PC-3 (cell line): ENCODE measurements around the gene USHBP1. TPM values are rescaled to one million over a fixed set of nuclear protein-coding genes. Genes with fewer than 3 reads are reported as not detected.

Experiments used
- ATAC-seq: fragments of 200-7000 bp; cut with Tn5 transposase; 2 replicates; pipeline ENCODE4 v1.9.1; 2020; ENCODE audit warnings: mild to moderate bottlenecking, moderate library complexity
- BruUV-seq: library from RNA; stranded (reverse); fragments of 400-500 nt; replicated peaks from 2 replicates; lab custom pipeline; 2021; lab: Mats Ljungman, UMichigan
- CTCF ChIA-PET: fragments of 300-600 bp; sonication (Branson Sonifier 250); formaldehyde crosslinking; loops from one replicate; lab custom pipeline; 2022; ENCODE audit warnings: antibody characterized with exemption; lab: Charles Lee
- POLR2A ChIA-PET: fragments of 300-600 bp; sonication (Branson Sonifier 250); formaldehyde crosslinking; loops from one replicate; lab custom pipeline; 2022; ENCODE audit warnings: antibody characterized with exemption; ENCODE audit not compliant: unreplicated experiment; lab: Charles Lee
- DNase-seq: peaks from one replicate; pipeline ENCODE4 v3.0.0-alpha.2; 2015
- H2AFZ ChIP-seq: fragments of 300-600 bp; sonication (generic); 2 replicates; pipeline ENCODE4 v1.6.0; 2016; ENCODE audit warnings: antibody characterized with exemption, low read length
- H3F3A ChIP-seq: fragments of 300-600 bp; sonication (generic); one replicate; pipeline ENCODE4 v1.6.0; 2017; ENCODE audit warnings: antibody characterized with exemption, low read length, control low read depth, mild to moderate bottlenecking; ENCODE audit not compliant: unreplicated experiment
- H3K27ac ChIP-seq: fragments of 300-600 bp; sonication (generic); 2 replicates; pipeline ENCODE4 v1.5.1; 2016; ENCODE audit warnings: mild to moderate bottlenecking, low read length
- H3K27me3 ChIP-seq: fragments of 300-600 bp; sonication (generic); 2 replicates; pipeline ENCODE4 v1.6.1; 2016; ENCODE audit warnings: low read length, mixed read lengths
- H3K36me3 ChIP-seq: fragments of 300-600 bp; sonication (generic); 2 replicates; pipeline ENCODE4 v1.6.1; 2016; ENCODE audit warnings: low read depth, mixed run types, low read length, mixed read lengths
- H3K4me1 ChIP-seq: fragments of 300-600 bp; sonication (generic); 2 replicates; pipeline ENCODE4 v1.5.1; 2016; ENCODE audit warnings: low read length; ENCODE audit not compliant: insufficient read depth
- H3K4me2 ChIP-seq: fragments of 300-600 bp; sonication (generic); 2 replicates; pipeline ENCODE4 v1.6.0; 2016; ENCODE audit warnings: low read length
- H3K4me3 ChIP-seq: fragments of 300-600 bp; sonication (generic); 2 replicates; pipeline ENCODE4 v1.5.1; 2016; ENCODE audit warnings: mild to moderate bottlenecking, low read length, mixed read lengths
- H3K79me2 ChIP-seq: fragments of 300-600 bp; sonication (generic); 2 replicates; pipeline ENCODE4 v1.6.1; 2017; ENCODE audit warnings: low read length, mixed read lengths
- H3K9ac ChIP-seq: fragments of 300-600 bp; sonication (generic); 2 replicates; pipeline ENCODE4 v1.6.0; 2016; ENCODE audit warnings: mild to moderate bottlenecking, low read length
- H3K9me2 ChIP-seq: fragments of 300-600 bp; sonication (generic); replicated peaks from 2 replicates; pipeline ENCODE4 v1.6.1; 2016; ENCODE audit warnings: mixed run types, low read length, mixed read lengths
- H3K9me3 ChIP-seq: fragments of 300-600 bp; sonication (generic); 2 replicates; pipeline ENCODE4 v1.6.1; 2016; ENCODE audit warnings: low read length, mixed read lengths
- H4K20me1 ChIP-seq: fragments of 300-600 bp; sonication (generic); 2 replicates; pipeline ENCODE4 v1.6.1; 2016; ENCODE audit warnings: low read length, mixed read lengths
- EZH2 ChIP-seq: fragments of 300-600 bp; sonication (generic); IDR thresholded peaks from one replicate; pipeline ENCODE4 v1.6.1; 2017; ENCODE audit warnings: antibody characterized with exemption, mild to moderate bottlenecking, low read length; ENCODE audit not compliant: unreplicated experiment
- EZH2phosphoT487 ChIP-seq: fragments of 300-600 bp; sonication (generic); IDR thresholded peaks from 2 replicates; pipeline ENCODE4 v1.6.1; 2018; ENCODE audit warnings: mild to moderate bottlenecking, antibody characterized with exemption, low read length, borderline replicate concordance
- intact Hi-C: fragments of 100-400 bp; cut with micrococcal nuclease; formaldehyde crosslinking; loops from 2 replicates; pipeline ENCODE4 v1.9.0; 2023
- total RNA-seq: library from RNA; depleted of rRNA; stranded (reverse); fragments of >200 nt; gene quantifications from 2 replicates; pipeline ENCODE4 v1.2.3, GENCODE V29; 2014
- TF ChIP-seq, protein P1 (sequence below): fragments of 300-600 bp; sonication (generic); conservative IDR thresholded peaks from 2 replicates; pipeline ENCODE4 v1.5.1; 2017; ENCODE audit warnings: antibody characterized with exemption, low read depth, mild to moderate bottlenecking, low read length

The USHBP1 gene
- total RNA-seq, 1 experiment from 2014 or later: not detected

DNA sequence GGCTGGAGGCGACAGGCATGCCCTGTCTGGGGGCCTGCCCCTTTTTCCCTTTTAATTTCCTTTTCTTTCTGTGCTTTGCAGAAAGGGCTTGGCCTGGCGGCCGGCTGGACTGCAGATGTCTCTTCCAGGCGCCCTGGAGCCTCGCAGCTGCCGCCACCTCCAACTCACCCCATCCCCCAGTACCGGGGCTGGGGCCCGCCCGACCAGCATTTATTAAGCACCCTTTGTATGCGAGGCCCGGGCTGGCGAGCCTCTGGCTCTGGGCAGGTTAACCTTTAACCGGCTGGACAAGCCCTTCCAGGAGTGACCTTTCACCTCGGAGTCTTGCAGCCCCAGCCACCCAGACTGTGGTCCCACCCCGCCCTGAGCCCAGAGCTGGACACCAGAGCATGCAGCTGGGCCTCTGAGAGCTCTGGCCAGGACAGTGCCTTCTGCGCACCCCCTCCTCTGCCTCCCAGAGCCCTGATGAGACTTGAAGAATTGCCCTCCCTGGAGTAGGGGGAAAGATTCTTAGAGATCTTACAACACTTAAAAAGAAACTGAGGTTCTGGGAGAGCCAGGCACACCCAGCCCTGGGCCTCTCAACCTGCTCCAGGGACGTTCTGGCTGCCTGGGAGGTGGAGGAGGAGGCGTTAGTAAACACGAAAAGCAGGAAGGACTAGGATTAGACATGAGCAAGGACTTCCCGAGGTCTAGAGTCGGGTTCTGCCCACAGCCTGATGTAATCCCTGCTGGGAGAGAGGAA, 17.7 kb downstream of the USHBP1 start:
- peaks cover 30% of the 10 kb centered on the region for H3K4me1 ChIP-seq
- ChIA-PET POLR2A (no interaction called here), CTCF (no interaction called here)
- TF ChIP-seq EZH2phosphoT487: no peak
- H3K27me3 ChIP-seq: no peaks in the 10 kb centered on the region
- no peaks in the 10 kb centered on the region for H3K9me3 ChIP-seq
- H4K20me1 ChIP-seq: peaks cover 13% of the 10 kb centered on the region
- DNase-seq (no peak), ATAC-seq (no peak)
- 0 out of 2 replicates have a peak overlapping the region, but pooled peaks have one; percentile 58 for H3K9ac ChIP-seq
- no peaks in the 10 kb centered on the region for H3K9me2 ChIP-seq
- H3K79me2 ChIP-seq: peaks cover 34% of the 10 kb centered on the region
- peak overlapping the region; percentile 90 for H2AFZ ChIP-seq
- H3K36me3 ChIP-seq: no peaks in the 10 kb centered on the region
- no peak overlapping the region for H3K27ac ChIP-seq
- peak overlapping the region; percentile 69; the same call in 1 of the 2 replicates for H3K4me3 ChIP-seq
- BruUV-seq: no TSS peak
- no peaks in the 10 kb centered on the region for H3F3A ChIP-seq
- peak overlapping the region; percentile 92 for H3K4me2 ChIP-seq
- intact Hi-C loops: no loop called here

DNA sequence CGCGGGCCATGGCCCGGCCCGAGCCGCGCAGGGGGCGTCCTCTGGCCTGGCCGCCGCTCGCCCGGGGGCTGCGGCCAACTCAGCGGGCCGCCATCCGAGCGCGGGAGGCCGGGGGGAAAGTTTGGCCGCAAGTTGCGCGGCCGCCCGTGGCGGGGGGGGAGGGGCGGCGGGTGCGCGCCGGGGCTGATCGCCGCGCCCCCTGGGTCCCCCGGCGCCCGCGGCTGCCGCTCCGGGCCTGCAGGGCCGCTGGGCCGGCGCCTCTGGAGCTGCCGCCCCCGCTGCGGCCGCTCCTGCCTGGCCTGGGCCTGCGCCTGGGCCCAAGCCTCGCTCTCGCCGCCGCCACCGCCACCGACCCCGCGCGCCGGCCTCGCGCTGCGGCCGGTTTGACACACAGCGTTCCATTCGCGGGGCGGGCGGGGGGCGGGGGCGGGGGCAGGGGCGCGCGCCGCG, 19.0 kb downstream of the USHBP1 start, which contains the start of gene NR2F6:
Gene NR2F6 (minus strand): TSS at position 385 of the 450 bp plus-strand sequence. CDS start 699 bp downstream, outside the sequence.
- H3K4me2 ChIP-seq: peak within 1 kb of the TSS; percentile 95
- H3K79me2 ChIP-seq: peaks cover 47% of the 10 kb centered on the region
- peak within 1 kb of the TSS; percentile 70 for H3K9ac ChIP-seq
- DNase-seq (no peak), ATAC-seq (no peak)
- H3K9me3 ChIP-seq: no peaks in the 10 kb centered on the region
- no peak within 1 kb of the TSS; the same call in 1 of the 2 replicates for H3K27ac ChIP-seq
- no peaks in the 10 kb centered on the region for H3K36me3 ChIP-seq
- peak within 1 kb of the TSS; percentile 84 for H3K4me3 ChIP-seq
- peaks cover 30% of the 10 kb centered on the region for H3K4me1 ChIP-seq
- BruUV-seq: no TSS peak
- ChIA-PET CTCF (no interaction called here), POLR2A (no interaction called here)
- peak within 1 kb of the TSS; percentile 90 for H2AFZ ChIP-seq
- no peaks in the 10 kb centered on the region for H3F3A ChIP-seq
- intact Hi-C loops: no loop called here
- H3K27me3 ChIP-seq: no peaks in the 10 kb centered on the region
- H3K9me2 ChIP-seq: no peaks in the 10 kb centered on the region
- TF ChIP-seq, protein P1, sequence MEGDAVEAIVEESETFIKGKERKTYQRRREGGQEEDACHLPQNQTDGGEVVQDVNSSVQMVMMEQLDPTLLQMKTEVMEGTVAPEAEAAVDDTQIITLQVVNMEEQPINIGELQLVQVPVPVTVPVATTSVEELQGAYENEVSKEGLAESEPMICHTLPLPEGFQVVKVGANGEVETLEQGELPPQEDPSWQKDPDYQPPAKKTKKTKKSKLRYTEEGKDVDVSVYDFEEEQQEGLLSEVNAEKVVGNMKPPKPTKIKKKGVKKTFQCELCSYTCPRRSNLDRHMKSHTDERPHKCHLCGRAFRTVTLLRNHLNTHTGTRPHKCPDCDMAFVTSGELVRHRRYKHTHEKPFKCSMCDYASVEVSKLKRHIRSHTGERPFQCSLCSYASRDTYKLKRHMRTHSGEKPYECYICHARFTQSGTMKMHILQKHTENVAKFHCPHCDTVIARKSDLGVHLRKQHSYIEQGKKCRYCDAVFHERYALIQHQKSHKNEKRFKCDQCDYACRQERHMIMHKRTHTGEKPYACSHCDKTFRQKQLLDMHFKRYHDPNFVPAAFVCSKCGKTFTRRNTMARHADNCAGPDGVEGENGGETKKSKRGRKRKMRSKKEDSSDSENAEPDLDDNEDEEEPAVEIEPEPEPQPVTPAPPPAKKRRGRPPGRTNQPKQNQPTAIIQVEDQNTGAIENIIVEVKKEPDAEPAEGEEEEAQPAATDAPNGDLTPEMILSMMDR: no peak
- H4K20me1 ChIP-seq: peaks cover 13% of the 10 kb centered on the region

DNA sequence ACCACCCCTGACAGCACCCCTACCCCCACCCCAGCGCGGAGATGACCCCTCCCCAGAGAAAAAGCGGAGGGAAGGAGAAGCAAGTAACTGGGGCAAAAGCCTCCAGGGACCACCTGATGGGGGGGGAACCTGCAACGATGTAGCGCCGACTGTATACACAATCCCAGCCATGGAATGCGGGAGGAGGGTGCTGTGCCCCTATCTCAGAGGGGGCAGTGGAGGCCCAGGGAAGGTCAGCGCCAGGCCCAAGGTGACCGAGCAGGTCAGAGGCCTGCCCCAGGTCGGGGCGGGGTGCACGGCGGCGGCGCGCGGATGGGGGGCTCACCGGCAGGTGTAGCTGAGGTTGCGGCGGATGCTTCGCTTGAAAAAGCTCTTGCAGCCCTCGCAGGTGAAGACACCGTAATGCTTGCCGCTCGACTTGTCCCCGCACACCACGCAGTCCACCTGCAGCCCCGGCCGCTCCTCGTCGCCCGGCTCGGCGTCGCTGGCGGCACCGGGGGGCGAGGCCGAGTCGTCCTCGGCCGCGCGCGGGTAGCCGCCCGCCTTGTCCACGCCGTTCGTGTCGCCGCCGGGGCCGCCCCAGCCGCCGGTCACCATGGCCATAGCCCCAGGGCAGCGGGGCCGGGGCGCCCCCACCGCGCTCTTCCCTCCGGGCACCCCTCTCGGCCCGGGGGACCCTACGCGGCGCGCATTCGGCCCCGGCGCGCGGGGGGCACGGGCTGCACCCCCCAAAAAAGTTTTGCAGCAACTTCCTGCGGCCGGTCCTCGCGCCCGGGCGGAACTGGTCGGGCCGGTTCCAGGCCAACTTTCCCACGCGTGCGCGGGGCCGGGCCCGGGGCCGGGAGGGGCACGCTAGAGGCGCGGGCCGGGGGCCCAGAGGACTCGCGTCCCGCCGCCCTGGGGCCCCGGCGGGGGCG, 19.7 kb downstream of the USHBP1 start:
- Histone ChIP-seq H3K27me3 (no peaks in the 10 kb centered on the region), H2AFZ (peak overlapping the region; percentile 67), H3K36me3 (no peaks in the 10 kb centered on the region), H3K4me1 (peaks cover 30% of the 10 kb centered on the region), H3K4me2 (peak overlapping the region; percentile 95), H3K9me3 (no peaks in the 10 kb centered on the region), H3K9ac (peak overlapping the region; percentile 70), H3F3A (no peaks in the 10 kb centered on the region), H3K79me2 (peaks cover 54% of the 10 kb centered on the region), H3K9me2 (no peaks in the 10 kb centered on the region), H4K20me1 (peaks cover 13% of the 10 kb centered on the region), H3K27ac (no peak overlapping the region; the same call in 1 of the 2 replicates), H3K4me3 (peak overlapping the region; percentile 84)
- POLR2A ChIA-PET: no interaction called here
- TF ChIP-seq EZH2: no peak
- TF ChIP-seq EZH2phosphoT487: no peak
- TF ChIP-seq, protein P1: no peak
- intact Hi-C loops: no loop called here
- no peak for DNase-seq
- ATAC-seq: peak; percentile 25
- BruUV-seq: no TSS peak
- CTCF ChIA-PET: no interaction called here
